Ovary (tissue), 9 donors: ENCODE results near the gene RALGPS2. TPM values are rescaled to one million over a fixed set of nuclear protein-coding genes. Genes with fewer than 3 reads are reported as not detected.
"Not testable (repeated sequence)": the region's sequence is repeated elsewhere in the genome, so short reads cannot be mapped to it uniquely, and the experiment has no call there.

Experiments used
- DNase-seq, 5 donors: peaks; one replicate each; pipeline ENCODE4 v3.0.0-alpha.2; 2019 to 2020
- H3K27ac ChIP-seq, 2 donors: fragments of 200-600 bp; one replicate each; pipeline versions ENCODE4 v1.5.1 to v1.8.0; 2019 to 2022
- H3K27me3 ChIP-seq: fragments of 200-600 bp; one replicate; pipeline ENCODE4 v1.8.0; 2022
- H3K36me3 ChIP-seq: fragments of 200-600 bp; sonication (generic); one replicate; pipeline ENCODE4 v1.5.1; 2019
- H3K4me1 ChIP-seq: one replicate; pipeline ENCODE4 v1.8.1; 2013; ENCODE audit warnings: mild to moderate bottlenecking, moderate library complexity; ENCODE audit not compliant: insufficient read depth
- H3K4me3 ChIP-seq: fragments of 200-600 bp; sonication (generic); one replicate; pipeline ENCODE4 v1.5.1; 2017
- H3K9me3 ChIP-seq, 2 donors: fragments of 200-600 bp in 1 of 2; sonication (generic) in 1 of 2; one replicate each; pipeline versions ENCODE4 v1.5.1 to v1.8.1; 2013 to 2019; ENCODE audit warnings: mild to moderate bottlenecking in 1 of 2, moderate library complexity in 1 of 2
- EP300 ChIP-seq: sonication (generic); formaldehyde crosslinking; IDR thresholded peaks from one replicate; pipeline ENCODE4 v1.6.1; 2017; ENCODE audit warnings: antibody characterized with exemption
- POLR2A ChIP-seq: fragments of 450-650 bp; IDR thresholded peaks from one replicate; pipeline ENCODE4 v1.6.1; 2017; ENCODE audit warnings: antibody characterized with exemption, mild to moderate bottlenecking, moderate library complexity
- WGBS, 3 donors: extraction: QIAGEN DNeasy Blood & Tissue Kit in 1 of 3; methylation state at CpG; one replicate each; pipeline versions ENCODE4 v1.1.5 to v1.1.7; 2013 to 2017; 5-methylcytosine and 5-hydroxymethylcytosine counted together
- intact Hi-C, 4 donors: fragments of 100-400 bp; cut with DNase I; formaldehyde crosslinking; loops; one replicate each; pipeline versions ENCODE4 v1.11.0 to v1.15.1; 2022 to 2023
- polyA plus RNA-seq, 2 donors: library from polyadenylated mRNA; stranded (reverse); fragments of 200-250 nt in 1 of 2; fragments of 350-450 nt in 1 of 2; fragmentation: Illumina TruSeq in 1 of 2; extraction: RNeasy Lipid Tissue Mini Kit (QIAGEN cat#74804) in 1 of 2; gene quantifications; one replicate each; pipeline ENCODE4 v1.2.3, GENCODE V29; 2013 to 2014
- total RNA-seq, 7 donors: library from RNA; depleted of rRNA in 2 of 7; stranded (reverse); fragments of >200 nt in 2 of 7; fragmentation: NEBNext Ultra II Directional in 3 of 7; extraction: Animal tissue kit (Norgen Biotek cat#: 25700) in 3 of 7; gene quantifications; one replicate each; pipeline versions ENCODE4 v1.1.0 to v1.2.4, GENCODE V29; 2016 to 2023
- TF ChIP-seq, protein P1 (sequence below), 3 donors: fragments of 450-650 bp in 2 of 3; fragments of 200-600 bp in 1 of 3; IDR thresholded peaks; one replicate each; pipeline versions ENCODE4 v1.5.1 to v1.8.0; 2016 to 2022; ENCODE audit warnings: antibody characterized with exemption in 3 of 3, mild to moderate bottlenecking in 1 of 3
- donor health status: DM: no; HTN: no; CAD: no; lungs with moderate emphysema.
- donor health status: DM: no; HTN: no; CAD: no.
- donor health status: Bipolar disorder and iron deficiency.
- donor health status: DM: yes; HTN: yes; CAD: no.
- donor health status: DM: no; HTN: no; CAD: no.
- donor health status: DM: yes; HTN: yes; CAD: no.

Gene RALGPS2
- total and polyA plus RNA-seq, 9 donors, result 6.4 to 43.4 (median 25.0) TPM

DNA sequence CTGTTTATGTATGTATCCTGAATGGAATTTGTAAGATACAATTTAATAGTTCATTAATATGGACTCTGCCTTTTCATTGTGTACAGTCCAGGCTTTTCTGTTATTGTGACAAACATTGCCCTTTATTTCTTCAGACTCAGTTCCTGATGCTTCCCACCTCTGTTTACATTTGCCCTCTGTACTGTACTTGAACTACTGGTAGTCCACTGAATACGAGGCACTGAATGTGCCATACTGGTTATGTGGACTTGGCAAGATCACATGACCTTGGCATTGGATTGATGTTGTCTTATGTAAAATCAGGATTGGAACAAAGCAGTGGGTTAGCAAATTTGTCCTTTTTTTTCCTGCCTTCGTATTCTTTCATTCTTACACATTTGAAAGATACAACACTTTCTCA lies 27.8 kb downstream of the RALGPS2 start:
- TF ChIP-seq POLR2A (no peak), EP300 (no peak)
- TF ChIP-seq, protein P1, sequence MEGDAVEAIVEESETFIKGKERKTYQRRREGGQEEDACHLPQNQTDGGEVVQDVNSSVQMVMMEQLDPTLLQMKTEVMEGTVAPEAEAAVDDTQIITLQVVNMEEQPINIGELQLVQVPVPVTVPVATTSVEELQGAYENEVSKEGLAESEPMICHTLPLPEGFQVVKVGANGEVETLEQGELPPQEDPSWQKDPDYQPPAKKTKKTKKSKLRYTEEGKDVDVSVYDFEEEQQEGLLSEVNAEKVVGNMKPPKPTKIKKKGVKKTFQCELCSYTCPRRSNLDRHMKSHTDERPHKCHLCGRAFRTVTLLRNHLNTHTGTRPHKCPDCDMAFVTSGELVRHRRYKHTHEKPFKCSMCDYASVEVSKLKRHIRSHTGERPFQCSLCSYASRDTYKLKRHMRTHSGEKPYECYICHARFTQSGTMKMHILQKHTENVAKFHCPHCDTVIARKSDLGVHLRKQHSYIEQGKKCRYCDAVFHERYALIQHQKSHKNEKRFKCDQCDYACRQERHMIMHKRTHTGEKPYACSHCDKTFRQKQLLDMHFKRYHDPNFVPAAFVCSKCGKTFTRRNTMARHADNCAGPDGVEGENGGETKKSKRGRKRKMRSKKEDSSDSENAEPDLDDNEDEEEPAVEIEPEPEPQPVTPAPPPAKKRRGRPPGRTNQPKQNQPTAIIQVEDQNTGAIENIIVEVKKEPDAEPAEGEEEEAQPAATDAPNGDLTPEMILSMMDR (IDR thresholded peaks at IDR 0.05), result no peak

GRCh38 chr1:178754655-178755256 lies 29.7 kb downstream of the RALGPS2 start:
- not testable (repeated sequence) for DNase-seq, H3K4me3 ChIP-seq, H3K36me3 ChIP-seq, H3K4me1 ChIP-seq, H3K9me3 ChIP-seq, H3K27me3 ChIP-seq, H3K27ac ChIP-seq
- intact Hi-C loops, result loop anchor here in 1 of 4 donors (5.0 kb wide), 1 partner anchor 212 kb away; no protein-coding TSS in a partner anchor
- 93 to 96% (median 96%) methylated on average over 3 of the region's 3 CpGs for WGBS, 3 donors

More for the DNA sequence above, 27.8 kb downstream of the RALGPS2 start:
- Histone ChIP-seq H3K4me3 (no peak overlapping the region), H3K36me3 (no peaks in the 10 kb centered on the region), H3K9me3 (no peaks in the 10 kb centered on the region), H3K4me1 (no peaks in the 10 kb centered on the region), H3K27me3 (no peaks in the 10 kb centered on the region), H3K27ac (no peak overlapping the region)
- DNase-seq, result no peak
- WGBS, 3 donors, result 30 to 58% (median 51%) methylated on average over 2 of the region's 2 CpGs
- intact Hi-C loops, result loop anchor here (1.0 to 5.0 kb wide), 4 partner anchors 210 to 218 kb away; no protein-coding TSS in a partner anchor

- Histone ChIP-seq H3K27me3 (no peaks in the 10 kb centered on the region), H3K36me3 (no peaks in the 10 kb centered on the region), H3K27ac (no peak overlapping the region), H3K4me3 (no peak overlapping the region), H3K9me3 (no peaks in the 10 kb centered on the region), H3K4me1 (no peaks in the 10 kb centered on the region)
- no peak for DNase-seq
- intact Hi-C loops, result no loop called here
- 53 to 61% (median 58%) methylated on average over 4 of the region's 4 CpGs for WGBS, 3 donors
- TF ChIP-seq EP300 (no peak), POLR2A (no peak)
- TF ChIP-seq, protein P1 (IDR thresholded peaks at IDR 0.05), result peak; percentile 32 to 59 (median 43)
Measured at GRCh38 chr1:178768423-178768822, 43.4 kb downstream of the RALGPS2 start.

DNA sequence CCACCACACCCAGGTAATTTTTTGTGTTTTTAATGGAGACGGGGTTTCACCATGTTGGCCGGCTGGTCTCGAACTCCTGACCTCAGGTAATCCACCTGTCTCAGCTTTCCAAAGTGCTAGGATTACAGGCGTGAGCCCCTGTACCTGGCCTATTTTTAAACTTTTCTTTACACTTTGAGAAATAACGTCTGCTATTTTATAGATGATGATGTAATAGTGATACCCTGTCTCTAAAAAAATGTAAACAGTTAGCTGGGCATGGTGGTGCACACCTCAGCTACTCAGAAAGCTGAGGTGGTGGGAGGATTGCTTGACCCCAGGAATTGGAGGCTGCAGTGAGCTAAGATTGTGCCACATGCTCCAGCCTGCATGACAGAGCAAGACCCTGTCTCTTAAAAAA lies 47.9 kb downstream of the RALGPS2 start:
- Histone ChIP-seq H3K4me3 (no peak overlapping the region), H3K9me3 (no peaks in the 10 kb centered on the region), H3K27ac (no peak overlapping the region), H3K36me3 (no peaks in the 10 kb centered on the region), H3K27me3 (no peaks in the 10 kb centered on the region), H3K4me1 (peaks cover 2% of the 10 kb centered on the region)
- no peak for TF ChIP-seq EP300
- TF ChIP-seq, protein P1 (IDR thresholded peaks at IDR 0.05), result no peak
- TF ChIP-seq POLR2A, result no peak
- WGBS, 3 donors, result 87 to 90% (median 88%) methylated on average over 5 of the region's 5 CpGs
- intact Hi-C loops, result loop anchor here in 2 of 4 donors (5.0 to 10.0 kb wide), 2 partner anchors 229 to 232 kb away; no protein-coding TSS in a partner anchor
- no peak for DNase-seq

GRCh38 chr1:178774263-178774662 lies 49.2 kb downstream of the RALGPS2 start:
- no peak for DNase-seq
- Histone ChIP-seq H3K4me1 (peaks cover 2% of the 10 kb centered on the region), H3K4me3 (no peak overlapping the region), H3K27me3 (no peaks in the 10 kb centered on the region), H3K9me3 (no peaks in the 10 kb centered on the region), H3K27ac (no peak overlapping the region), H3K36me3 (no peaks in the 10 kb centered on the region)
- TF ChIP-seq EP300, result no peak
- no peak for TF ChIP-seq POLR2A
- TF ChIP-seq, protein P1 (IDR thresholded peaks at IDR 0.05), result peak; percentile 25 to 55 (median 47)
- intact Hi-C loops, result loop anchor here in 3 of 4 donors (2.0 to 10.0 kb wide), 3 partner anchors 228 to 231 kb away; no protein-coding TSS in a partner anchor
